Glomerular endothelial cell (primary cell): ENCODE data around the gene PTPN22. TPM values are rescaled to one million over a fixed set of nuclear protein-coding genes. Genes with fewer than 3 reads are reported as not detected.

ENCODE experiments used
- DNase-seq: peaks from one replicate; pipeline ENCODE4 v3.0.0-alpha.2; 2011; ENCODE audit warnings: low read depth, low spot score; ENCODE audit errors: extremely low read depth
- total RNA-seq: library from RNA; depleted of rRNA; stranded (reverse); fragments of >200 nt; gene quantifications from 2 replicates; pipeline ENCODE4 v1.2.3, GENCODE V29; 2015

The PTPN22 gene
- total RNA-seq, 1 donor from 2014 or later: 2.3 TPM

DNA sequence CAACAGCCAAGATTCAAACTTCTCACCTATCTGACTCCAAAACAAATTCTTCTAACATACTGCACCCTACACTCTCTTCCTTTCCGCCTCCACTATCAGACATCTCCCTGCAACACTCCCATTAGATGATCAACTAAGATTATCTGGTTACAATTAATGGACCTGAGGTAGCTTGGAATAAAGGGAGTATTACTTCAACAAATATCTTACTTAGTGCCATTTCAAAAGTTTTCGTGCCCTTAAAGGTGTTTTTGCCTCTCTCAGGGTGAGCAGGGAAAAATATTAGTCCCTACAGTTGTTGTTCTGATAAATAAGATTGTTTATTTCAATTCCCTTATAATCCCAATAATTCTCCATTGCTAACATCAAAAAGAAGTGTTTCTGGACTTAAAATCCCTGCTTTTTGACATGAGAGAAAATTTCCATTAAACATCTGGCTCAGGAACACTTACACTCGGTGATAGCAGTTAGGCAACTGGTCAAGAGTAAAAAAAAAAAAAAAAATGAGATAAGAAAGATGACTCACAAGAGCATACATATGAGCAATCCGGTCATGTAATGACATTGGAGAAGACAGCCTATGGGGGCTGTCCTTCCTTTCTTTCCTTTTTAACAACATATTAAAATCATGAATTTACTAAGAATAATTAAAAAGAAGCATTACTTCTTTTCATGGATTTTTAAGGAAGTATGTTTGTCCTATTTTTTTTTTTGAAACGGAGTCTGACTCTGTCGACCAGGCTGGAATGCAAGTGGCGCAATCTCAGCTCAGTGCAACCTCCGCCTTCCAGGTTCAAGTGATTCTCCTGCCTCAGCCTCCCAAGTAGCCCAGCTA lies 66.9 kb downstream of the PTPN22 start:
- no peak for DNase-seq

DNA sequence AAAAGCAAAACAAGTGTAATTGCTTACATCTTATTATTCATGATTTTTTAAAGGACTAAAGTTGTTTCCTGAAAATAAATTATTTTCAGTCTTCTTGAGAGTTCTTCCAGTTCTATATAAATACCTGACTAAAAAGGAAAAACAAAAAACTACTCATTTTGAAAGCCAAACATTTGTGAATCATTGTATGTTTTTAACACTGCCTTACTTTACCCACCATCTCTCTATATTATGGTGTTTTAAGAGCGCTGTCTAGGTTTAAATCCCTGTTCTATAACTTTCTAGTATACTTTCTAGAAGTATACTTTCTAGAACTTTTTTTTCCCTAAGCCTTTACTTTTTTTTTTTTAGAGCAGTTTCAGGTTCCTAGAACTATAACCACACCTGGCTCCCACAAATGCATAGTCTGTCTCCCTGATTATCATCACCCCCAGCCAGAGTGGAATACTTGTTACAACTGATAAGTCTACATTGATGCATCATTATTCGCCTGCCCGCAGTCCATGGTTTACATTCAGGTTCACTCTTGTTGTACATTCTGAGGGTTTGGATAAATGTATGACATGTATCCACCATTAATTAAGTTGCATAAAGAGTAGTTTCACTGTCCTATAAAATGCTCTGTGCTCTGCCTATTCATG lies 69.0 kb downstream of the PTPN22 start:
- DNase-seq: no peak

- no peak for DNase-seq
Measured at GRCh38 chr1:113800487-113800886, 71.0 kb downstream of the PTPN22 start.

- no peak for DNase-seq
Measured at GRCh38 chr1:113797472-113797871, 74.0 kb downstream of the PTPN22 start.

DNA sequence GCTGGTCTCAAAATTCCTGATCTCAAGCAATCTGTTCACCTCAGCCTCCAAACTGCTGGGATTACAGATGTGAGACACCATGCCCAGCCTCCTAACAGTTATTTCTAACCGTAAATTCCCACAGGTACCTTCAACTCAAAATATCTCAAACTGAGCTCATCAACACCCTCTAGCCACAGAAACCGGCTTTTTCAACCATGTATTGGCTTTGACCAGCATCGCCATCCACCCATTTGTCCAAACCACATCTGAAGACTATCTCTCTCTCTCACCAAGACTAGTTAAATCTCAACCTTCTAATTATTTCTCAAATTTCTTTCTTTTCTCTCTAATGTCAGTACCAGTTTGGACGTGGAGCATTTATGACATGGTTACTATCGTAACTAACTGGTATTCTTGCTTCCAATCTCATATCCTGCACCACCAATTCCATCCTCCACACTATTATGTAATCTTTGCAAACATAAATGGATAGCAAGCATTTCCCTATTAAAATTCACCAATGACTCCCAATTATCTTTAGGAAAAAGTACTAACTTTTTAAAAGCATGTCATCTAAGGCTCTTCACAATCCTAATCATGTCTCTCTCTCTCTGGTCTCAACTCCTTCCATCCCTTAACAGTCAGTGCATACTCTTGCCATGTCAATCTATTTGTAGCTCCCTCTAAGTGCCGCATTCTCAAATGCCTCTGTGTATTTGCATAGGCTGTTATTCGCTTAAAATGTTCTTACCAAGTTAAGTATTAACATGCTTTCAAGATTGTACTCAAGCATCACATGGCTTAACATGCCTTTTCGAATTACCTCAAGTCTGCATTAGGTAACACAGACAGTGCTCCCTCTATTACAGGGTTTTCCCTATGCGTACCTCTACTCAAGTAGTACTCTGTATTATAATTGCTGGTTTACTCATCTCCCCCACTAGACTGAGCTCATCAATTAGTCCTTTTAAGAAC lies 77.4 kb downstream of the PTPN22 start:
- no peak for DNase-seq

GRCh38 chr1:113792986-113793385 lies 78.5 kb downstream of the PTPN22 start:
- DNase-seq: no peak

DNA sequence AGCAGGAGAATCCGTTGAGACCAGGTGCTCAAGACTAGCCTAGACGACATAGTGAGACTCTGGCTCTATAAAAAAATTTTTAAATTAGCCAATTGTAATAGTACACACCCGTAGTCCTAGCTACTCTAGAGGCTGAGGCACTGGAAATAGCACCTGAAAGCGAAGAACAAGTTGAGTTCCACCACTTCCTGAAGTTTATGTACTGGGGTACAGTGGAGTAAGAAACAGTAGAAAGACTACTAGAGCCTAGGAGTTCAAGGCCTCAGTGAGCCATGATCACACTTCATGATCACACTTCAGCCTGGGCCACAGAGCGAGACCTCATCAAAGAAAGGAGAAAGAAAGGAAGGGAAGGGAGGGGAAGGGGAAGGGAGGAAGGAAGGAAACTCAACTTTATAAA lies 79.0 kb downstream of the PTPN22 start:
- no peak for DNase-seq

GRCh38 chr1:113788802-113789201 lies 82.7 kb downstream of the PTPN22 start:
- DNase-seq: no peak

- no peak for DNase-seq
Measured at GRCh38 chr1:113787663-113788062, 83.8 kb downstream of the PTPN22 start.

DNA sequence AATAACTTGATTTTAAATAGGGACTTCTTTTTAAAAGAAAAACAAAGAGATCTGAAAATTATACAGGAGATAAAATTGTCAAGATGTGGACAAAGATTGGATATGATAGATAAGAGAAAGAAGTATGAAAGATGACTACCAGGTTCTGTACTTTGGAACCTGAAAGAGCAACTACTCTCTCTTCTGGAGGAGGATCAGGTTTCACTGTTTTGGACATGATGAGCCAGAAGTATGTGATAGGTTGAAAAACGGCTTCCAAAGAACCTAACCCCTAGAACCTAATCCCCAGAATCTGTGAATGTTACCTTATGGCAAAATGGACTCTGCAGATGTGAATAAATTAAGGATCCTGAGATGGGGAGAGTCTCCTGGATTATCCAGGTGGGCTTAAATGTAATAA lies 85.4 kb downstream of the PTPN22 start:
- no peak for DNase-seq

DNA sequence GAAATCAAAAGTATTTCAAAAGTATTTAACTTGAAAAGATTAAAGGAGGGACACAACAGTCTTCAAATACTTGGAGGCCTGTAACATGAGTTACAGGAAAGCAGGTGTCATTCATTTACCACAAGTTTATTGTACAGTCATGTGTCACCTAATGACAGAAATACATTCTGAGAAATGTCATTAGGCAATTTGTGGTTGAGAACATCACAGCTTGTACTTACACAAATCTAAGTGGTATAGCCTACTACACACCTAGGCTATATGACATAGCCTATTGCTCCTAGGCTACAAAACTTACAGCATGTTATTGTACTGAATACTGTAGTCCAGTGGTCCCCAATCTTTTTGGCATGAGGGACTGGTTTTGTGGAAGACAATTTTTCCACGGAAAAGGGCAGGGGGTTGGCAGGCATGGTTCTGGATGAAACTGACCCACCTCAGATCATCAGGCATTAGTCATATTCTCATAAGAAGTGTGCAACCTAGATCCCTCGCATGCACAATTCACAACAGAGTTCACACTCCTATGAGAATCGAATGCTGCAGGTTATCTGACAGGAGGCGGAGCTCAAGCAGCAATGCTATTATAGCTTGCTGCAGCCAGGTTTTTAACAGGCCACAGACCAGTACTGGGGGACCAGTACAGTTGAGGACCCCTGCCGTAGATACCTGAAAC lies 87.3 kb downstream of the PTPN22 start:
- DNase-seq: no peak

DNA sequence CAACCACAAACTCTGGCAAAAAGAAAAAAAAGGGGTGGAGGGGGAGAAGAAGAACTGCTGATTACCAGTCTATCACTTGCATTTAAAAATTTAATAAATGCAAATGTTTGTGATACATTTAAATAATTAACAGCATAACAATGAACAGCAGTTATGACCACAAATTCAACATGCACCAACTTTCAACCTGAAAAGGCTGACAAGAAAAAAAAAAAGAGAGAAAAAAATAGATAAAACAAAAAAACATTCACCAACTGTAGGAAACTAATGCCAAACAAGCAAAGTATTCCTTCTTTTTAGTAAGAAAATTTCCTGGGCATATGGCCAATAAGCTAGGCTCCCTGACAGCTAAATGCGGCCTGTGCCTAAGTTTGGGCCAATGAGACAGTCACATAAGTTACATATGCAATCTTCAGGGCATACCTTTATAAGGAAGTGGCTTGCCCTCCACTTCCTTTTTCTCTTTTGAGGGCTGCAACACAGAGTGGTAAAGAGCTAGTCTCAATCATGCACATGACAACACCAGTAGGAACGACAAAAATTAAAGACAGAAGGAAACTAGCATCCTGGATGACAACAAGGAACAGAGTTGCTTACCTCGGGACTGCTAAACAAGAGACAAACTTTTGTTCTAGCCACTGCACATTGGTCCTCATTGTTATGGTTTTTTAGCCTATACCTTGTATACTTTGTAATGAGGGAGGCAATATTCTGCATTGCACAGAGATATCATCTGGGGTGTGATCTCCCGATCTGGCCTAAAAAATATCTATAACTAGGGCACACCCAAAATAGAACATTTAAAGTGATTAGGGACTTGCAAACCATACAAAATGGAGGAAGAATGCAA lies 88.0 kb downstream of the PTPN22 start:
- DNase-seq: no peak

GRCh38 chr1:113782406-113782805 lies 89.1 kb downstream of the PTPN22 start:
- DNase-seq: no peak

DNA sequence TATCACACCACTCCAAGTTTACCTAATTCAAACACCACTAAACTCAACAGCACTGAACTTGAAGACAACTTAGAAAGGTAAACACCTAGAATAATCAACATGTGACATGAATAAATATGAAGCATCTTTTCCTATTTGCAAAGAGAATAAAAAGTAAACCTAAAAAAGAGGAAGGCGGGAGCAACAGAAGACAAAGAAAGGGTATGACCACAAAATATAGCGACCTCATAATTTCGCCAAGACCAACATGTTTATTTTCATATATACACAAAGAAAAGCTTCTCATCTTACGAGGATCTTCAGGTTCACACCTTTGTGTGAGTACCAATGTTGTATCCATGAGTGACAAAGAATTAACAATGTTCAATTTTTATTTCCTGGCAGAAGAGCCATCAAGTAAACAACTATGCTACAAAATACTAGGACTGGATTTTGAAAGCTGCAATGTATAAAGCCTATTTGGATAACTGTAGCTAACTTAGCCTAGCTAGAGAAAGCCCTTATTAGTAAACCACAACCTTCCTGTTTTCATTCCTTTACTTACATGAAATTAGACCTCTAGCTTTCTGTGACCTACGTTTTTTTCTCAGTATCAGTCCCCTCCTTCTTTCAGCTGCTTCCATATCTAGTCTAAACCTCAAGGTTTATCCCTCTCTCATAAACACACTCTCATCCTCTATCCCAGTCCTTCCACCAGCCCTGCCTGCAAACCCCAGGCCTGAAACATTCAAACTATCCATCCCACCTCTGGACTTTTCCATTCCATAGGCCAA lies 91.0 kb downstream of the PTPN22 start:
- DNase-seq: no peak

DNA sequence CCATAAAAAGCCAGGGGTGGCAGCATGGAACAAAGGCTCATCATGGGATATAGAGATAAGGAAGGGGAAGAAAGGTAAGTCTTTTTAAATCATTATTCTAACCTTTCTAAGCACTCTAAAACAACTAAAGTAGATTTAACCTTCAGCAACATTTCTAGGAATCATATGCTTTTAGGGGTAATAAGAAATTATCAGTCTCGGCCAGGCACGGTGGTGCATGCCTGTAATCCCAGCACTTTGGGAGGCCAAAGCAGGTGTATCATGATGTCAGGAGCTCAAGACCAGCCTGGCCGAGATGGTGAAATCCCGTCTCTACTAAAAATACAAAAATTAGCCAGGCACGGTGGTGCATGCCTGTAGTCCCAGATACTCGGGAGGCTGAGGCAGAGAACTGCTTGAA lies 92.0 kb downstream of the PTPN22 start:
- no peak for DNase-seq

GRCh38 chr1:113777561-113777960 lies 94.0 kb downstream of the PTPN22 start:
- no peak for DNase-seq

GRCh38 chr1:113770031-113770430 lies 101.5 kb downstream of the PTPN22 start:
- no peak for DNase-seq

DNA sequence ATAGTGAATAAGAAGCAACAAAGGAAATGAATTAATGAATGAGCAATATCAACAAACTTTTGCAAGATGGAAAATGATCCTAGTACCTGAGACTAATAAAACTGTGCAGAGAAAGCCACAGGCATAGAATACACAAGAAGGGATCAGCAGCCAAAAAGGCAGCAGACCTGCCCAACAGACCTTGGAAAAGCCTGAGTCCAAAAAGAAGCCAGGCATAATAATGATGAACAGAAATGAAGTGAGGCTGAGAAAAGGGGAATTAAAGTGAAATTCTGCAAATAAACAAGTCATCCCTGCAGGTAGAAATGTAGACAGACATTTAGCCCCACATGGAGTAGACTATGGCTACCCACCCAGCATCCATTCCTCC lies 101.9 kb downstream of the PTPN22 start:
- no peak for DNase-seq
